Activated CD4-positive, alpha-beta T cell treated with anti-CD3 and anti-CD28 coated beads, Interleukin-2, amount 10 ng/mL, durations not matched to agents 24 days and 14 days (primary cell): ENCODE measurements around the gene DLG2. TPM values are rescaled to one million over a fixed set of nuclear protein-coding genes. Genes with fewer than 3 reads are reported as not detected.

Experiments
- DNase-seq: peaks from one replicate; pipeline ENCODE4 v3.0.0; 2022
- H3K27ac Mint-ChIP-seq: one replicate; pipeline ENCODE4 v1.8.0; 2022; ENCODE audit warnings: mild to moderate bottlenecking, mixed read lengths
- H3K27me3 Mint-ChIP-seq: one replicate; pipeline ENCODE4 v1.8.0; 2022; ENCODE audit warnings: mixed read lengths
- H3K36me3 Mint-ChIP-seq: one replicate; pipeline ENCODE4 v1.8.0; 2022; ENCODE audit warnings: low read depth, mild to moderate bottlenecking, mixed read lengths
- H3K4me1 Mint-ChIP-seq: one replicate; pipeline ENCODE4 v1.8.0; 2021; ENCODE audit warnings: mixed read lengths
- H3K4me3 Mint-ChIP-seq: one replicate; pipeline ENCODE4 v1.8.0; 2022; ENCODE audit warnings: mild to moderate bottlenecking, moderate library complexity, mixed read lengths
- H3K9me3 Mint-ChIP-seq: one replicate; pipeline ENCODE4 v1.8.0; 2021; ENCODE audit warnings: mixed read lengths
- intact Hi-C: fragments of 100-400 bp; cut with micrococcal nuclease; formaldehyde crosslinking; loops from one replicate; pipeline ENCODE4 v1.15.1; 2023
- total RNA-seq: library from RNA; stranded (reverse); gene quantifications from 2 replicates; pipeline ENCODE4 v1.2.3, GENCODE V29; 2022

The DLG2 gene
- total RNA-seq, 1 donor from 2014 or later: 1.0 TPM

DNA sequence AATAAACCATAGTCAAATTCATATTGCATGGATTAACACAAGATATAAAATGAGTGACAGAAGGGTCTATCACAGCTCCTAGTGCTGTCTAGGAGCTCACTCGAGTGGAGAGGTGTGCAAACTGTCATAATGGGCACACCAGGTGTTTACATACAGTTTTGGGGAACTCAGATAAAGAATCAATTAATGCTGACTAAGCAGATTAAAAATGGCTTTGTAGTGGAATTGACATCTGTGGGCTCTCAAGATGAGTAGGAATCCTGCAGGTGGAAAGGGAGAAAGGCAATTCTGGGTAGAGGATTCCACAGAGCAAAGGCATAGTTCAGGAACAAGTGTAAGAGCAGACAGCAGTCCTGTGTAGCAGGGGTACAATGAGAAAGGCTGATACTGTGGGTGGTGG lies 1844.8 kb downstream of the DLG2 start:
- Mint-ChIP-seq H3K27ac (no peak overlapping the region), H3K4me3 (no peak overlapping the region), H3K9me3 (no peaks in the 10 kb centered on the region), H3K27me3 (peaks cover 6% of the 10 kb centered on the region), H3K36me3 (no peaks in the 10 kb centered on the region), H3K4me1 (no peaks in the 10 kb centered on the region)
- intact Hi-C loops: no loop called here
- no peak for DNase-seq

GRCh38 chr11:83779876-83780275 lies 1847.3 kb downstream of the DLG2 start:
- Mint-ChIP-seq H3K36me3 (no peaks in the 10 kb centered on the region), H3K4me1 (no peaks in the 10 kb centered on the region), H3K27me3 (peaks cover 6% of the 10 kb centered on the region), H3K27ac (no peak overlapping the region), H3K9me3 (no peaks in the 10 kb centered on the region), H3K4me3 (no peak overlapping the region)
- no peak for DNase-seq
- intact Hi-C loops: no loop called here

- Mint-ChIP-seq H3K4me1 (no peaks in the 10 kb centered on the region), H3K27me3 (peaks cover 6% of the 10 kb centered on the region), H3K27ac (no peak overlapping the region), H3K9me3 (no peaks in the 10 kb centered on the region), H3K36me3 (no peaks in the 10 kb centered on the region), H3K4me3 (no peak overlapping the region)
- no peak for DNase-seq
- intact Hi-C loops: no loop called here
Observed at GRCh38 chr11:83778596-83778995, 1848.5 kb downstream of the DLG2 start.

DNA sequence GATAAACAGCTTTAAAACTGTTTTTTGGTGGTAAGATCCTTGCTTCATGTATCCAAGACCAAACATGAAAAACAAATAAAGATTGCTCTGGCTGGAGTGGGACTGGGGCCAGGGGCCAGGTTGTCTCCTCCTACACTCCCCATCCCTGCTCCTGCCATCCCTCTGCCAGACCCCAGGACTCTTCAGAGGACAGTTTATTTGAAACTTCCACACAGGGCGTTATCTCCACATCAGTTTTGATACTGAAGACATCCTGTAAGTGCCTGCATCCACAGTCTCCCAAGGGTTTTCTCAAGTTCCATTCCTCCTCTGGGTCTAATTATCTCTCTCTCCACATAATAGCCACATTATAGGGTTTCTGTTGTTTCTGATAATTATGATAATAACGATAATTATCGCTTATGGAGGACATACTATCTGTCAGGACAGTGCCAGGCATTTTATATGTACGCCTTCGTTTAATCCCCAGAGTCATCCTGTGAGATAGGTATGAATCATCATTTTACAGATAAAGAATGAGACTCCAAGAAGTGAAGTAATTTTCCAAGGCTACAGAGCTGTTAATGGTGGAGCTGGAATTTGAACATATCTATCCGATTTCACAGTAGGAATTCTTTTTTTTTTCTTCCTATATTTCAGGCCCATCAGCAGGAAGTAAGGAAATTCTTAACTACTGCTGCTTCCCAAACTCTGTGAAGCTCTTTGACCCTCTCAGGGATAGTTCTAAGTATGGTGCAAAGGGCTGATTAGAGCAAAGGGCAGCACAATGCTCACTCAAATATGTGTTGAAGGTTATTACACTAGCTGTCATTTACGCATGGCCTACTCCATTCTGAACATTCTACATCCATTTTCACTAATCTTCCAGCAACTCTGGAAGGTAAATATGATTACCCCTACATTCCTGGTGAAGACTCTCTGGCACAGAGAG lies 1852.9 kb downstream of the DLG2 start:
- DNase-seq: no peak
- Mint-ChIP-seq H3K36me3 (no peaks in the 10 kb centered on the region), H3K27ac (no peak overlapping the region), H3K9me3 (no peaks in the 10 kb centered on the region), H3K4me1 (no peaks in the 10 kb centered on the region), H3K4me3 (no peak overlapping the region), H3K27me3 (peaks cover 5% of the 10 kb centered on the region)
- intact Hi-C loops: no loop called here

- Mint-ChIP-seq H3K9me3 (no peaks in the 10 kb centered on the region), H3K27me3 (peaks cover 3% of the 10 kb centered on the region), H3K4me1 (no peaks in the 10 kb centered on the region), H3K36me3 (no peaks in the 10 kb centered on the region), H3K27ac (no peak overlapping the region), H3K4me3 (no peak overlapping the region)
- no peak for DNase-seq
- intact Hi-C loops: no loop called here
Observed at GRCh38 chr11:83768489-83768888, 1858.7 kb downstream of the DLG2 start.

DNA sequence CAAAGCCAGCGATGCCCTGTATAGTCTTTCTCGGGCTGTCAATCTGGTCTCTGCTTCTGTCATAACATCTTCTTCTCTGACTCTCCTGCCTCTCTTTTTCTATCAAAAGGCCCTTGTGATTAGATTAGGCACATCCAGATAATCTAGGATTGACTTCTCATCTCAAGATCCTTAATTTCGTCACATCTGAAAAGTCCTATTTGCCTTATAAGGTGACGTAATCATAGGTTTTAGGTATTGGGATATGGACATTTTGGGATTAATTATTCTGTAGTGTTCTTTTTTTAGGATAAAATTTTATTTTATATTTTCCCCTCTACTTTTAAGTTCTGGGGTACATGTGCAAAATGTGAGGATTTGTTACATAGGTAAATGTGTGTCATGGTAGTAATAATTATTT lies 1860.2 kb downstream of the DLG2 start:
- Mint-ChIP-seq H3K9me3 (no peaks in the 10 kb centered on the region), H3K27ac (no peak overlapping the region), H3K27me3 (peaks cover 3% of the 10 kb centered on the region), H3K4me3 (no peak overlapping the region), H3K4me1 (no peaks in the 10 kb centered on the region), H3K36me3 (no peaks in the 10 kb centered on the region)
- intact Hi-C loops: no loop called here
- no peak for DNase-seq

- H3K36me3 Mint-ChIP-seq: no peaks in the 10 kb centered on the region
- no peaks in the 10 kb centered on the region for H3K27me3 Mint-ChIP-seq
- no peaks in the 10 kb centered on the region for H3K4me1 Mint-ChIP-seq
- H3K9me3 Mint-ChIP-seq: no peaks in the 10 kb centered on the region
- no peak overlapping the region for H3K4me3 Mint-ChIP-seq
- no peak overlapping the region for H3K27ac Mint-ChIP-seq
- no peak for DNase-seq
- intact Hi-C loops: no loop called here
Observed at GRCh38 chr11:83764643-83765042, 1862.5 kb downstream of the DLG2 start.

- DNase-seq: no peak
- H3K27ac Mint-ChIP-seq: no peak overlapping the region
- no peaks in the 10 kb centered on the region for H3K27me3 Mint-ChIP-seq
- H3K36me3 Mint-ChIP-seq: no peaks in the 10 kb centered on the region
- H3K4me1 Mint-ChIP-seq: no peaks in the 10 kb centered on the region
- intact Hi-C loops: no loop called here
- no peaks in the 10 kb centered on the region for H3K9me3 Mint-ChIP-seq
- no peak overlapping the region for H3K4me3 Mint-ChIP-seq
Observed at GRCh38 chr11:83760932-83761331, 1866.2 kb downstream of the DLG2 start.

- no peak overlapping the region for H3K27ac Mint-ChIP-seq
- no peak overlapping the region for H3K4me3 Mint-ChIP-seq
- no peaks in the 10 kb centered on the region for H3K9me3 Mint-ChIP-seq
- no peak for DNase-seq
- intact Hi-C loops: no loop called here
- H3K36me3 Mint-ChIP-seq: no peaks in the 10 kb centered on the region
- H3K27me3 Mint-ChIP-seq: no peaks in the 10 kb centered on the region
- no peaks in the 10 kb centered on the region for H3K4me1 Mint-ChIP-seq
Observed at GRCh38 chr11:83759148-83759547, 1868.0 kb downstream of the DLG2 start.

GRCh38 chr11:83751041-83751440 lies 1876.1 kb downstream of the DLG2 start:
- Mint-ChIP-seq H3K4me1 (no peaks in the 10 kb centered on the region), H3K36me3 (no peaks in the 10 kb centered on the region), H3K27me3 (no peaks in the 10 kb centered on the region), H3K4me3 (no peak overlapping the region), H3K27ac (no peak overlapping the region), H3K9me3 (no peaks in the 10 kb centered on the region)
- no peak for DNase-seq
- intact Hi-C loops: no loop called here

GRCh38 chr11:83746921-83747585 lies 1880.1 kb downstream of the DLG2 start:
- Mint-ChIP-seq H3K27me3 (no peaks in the 10 kb centered on the region), H3K9me3 (no peaks in the 10 kb centered on the region), H3K4me1 (no peaks in the 10 kb centered on the region), H3K27ac (peak overlapping the region; percentile 39), H3K36me3 (no peaks in the 10 kb centered on the region), H3K4me3 (no peak overlapping the region)
- DNase-seq: no peak
- intact Hi-C loops: no loop called here

DNA sequence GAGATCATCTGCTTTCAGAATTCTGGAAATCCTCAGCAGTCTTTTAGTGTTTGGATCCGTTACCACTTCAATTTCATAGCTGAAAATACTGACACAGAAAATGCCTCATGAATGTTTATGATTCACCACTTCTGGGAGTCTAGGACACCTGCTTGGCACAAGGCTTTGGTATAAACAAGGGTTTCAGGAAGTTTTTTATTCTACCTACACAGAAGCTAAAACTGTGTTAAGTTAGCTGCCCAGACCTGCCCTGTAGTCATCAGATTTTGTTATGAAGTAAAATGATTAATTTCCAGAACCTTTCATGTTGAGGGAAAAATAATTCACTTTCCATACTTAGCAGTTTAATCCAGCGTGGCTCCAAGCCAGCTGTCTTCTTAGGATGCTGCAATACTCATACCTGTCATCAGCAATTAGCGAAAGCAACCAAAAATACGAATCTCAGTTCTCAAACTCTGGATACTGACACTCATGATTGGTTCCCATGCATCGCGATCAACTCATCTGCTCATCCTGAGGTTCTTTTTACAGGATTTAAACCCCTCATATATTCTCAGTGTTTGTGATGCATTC lies 1882.4 kb downstream of the DLG2 start:
- Mint-ChIP-seq H3K9me3 (no peaks in the 10 kb centered on the region), H3K4me1 (no peaks in the 10 kb centered on the region), H3K4me3 (no peak overlapping the region), H3K36me3 (no peaks in the 10 kb centered on the region), H3K27me3 (no peaks in the 10 kb centered on the region), H3K27ac (no peak overlapping the region)
- no peak for DNase-seq
- intact Hi-C loops: no loop called here

GRCh38 chr11:83736684-83737083 lies 1890.5 kb downstream of the DLG2 start:
- intact Hi-C loops: no loop called here

GRCh38 chr11:83734120-83734519 lies 1893.0 kb downstream of the DLG2 start:
- intact Hi-C loops: no loop called here
- no peak overlapping the region for H3K4me3 Mint-ChIP-seq
- H3K9me3 Mint-ChIP-seq: no peaks in the 10 kb centered on the region
- no peak for DNase-seq
- no peaks in the 10 kb centered on the region for H3K4me1 Mint-ChIP-seq
- H3K27me3 Mint-ChIP-seq: peaks cover 4% of the 10 kb centered on the region
- H3K27ac Mint-ChIP-seq: no peak overlapping the region
- no peaks in the 10 kb centered on the region for H3K36me3 Mint-ChIP-seq

More at GRCh38 chr11:83736684-83737083, 1890.5 kb downstream of the DLG2 start:
- no peaks in the 10 kb centered on the region for H3K4me1 Mint-ChIP-seq
- H3K27me3 Mint-ChIP-seq: peaks cover 4% of the 10 kb centered on the region
- no peaks in the 10 kb centered on the region for H3K36me3 Mint-ChIP-seq
- H3K9me3 Mint-ChIP-seq: no peaks in the 10 kb centered on the region
- no peak overlapping the region for H3K27ac Mint-ChIP-seq
- no peak overlapping the region for H3K4me3 Mint-ChIP-seq
- DNase-seq: no peak
